NCI-H345 treated with DMSO at 0.1 percent for 48 hours (cell line): ENCODE measurements around the gene TMEM127.
A peak's percentile ranks its signal among the peaks of the same experiment; 100 is the strongest.
"Not testable (repeated sequence)": the region's sequence is repeated elsewhere in the genome, so short reads cannot be mapped to it uniquely, and the experiment has no call there.

Source experiments
- DNase-seq: peaks from one replicate; lab custom pipeline; 2025; ENCODE audit not compliant: unreplicated experiment; lab: John Stamatoyannopoulos, UW

Gene TMEM127

GRCh38 chr2:96265840-96266679 is at the start of gene TMEM127, which contains the start of gene CIAO1:
TSS of gene TMEM127 (minus strand) at chr2:96265997. CDS start at chr2:96265381, 616 bp downstream.
TSS of gene CIAO1 (plus strand) at chr2:96266225. CDS start at chr2:96266351, 126 bp downstream.
- peak; percentile 92 for DNase-seq

- no peak for DNase-seq
Observed at GRCh38 chr2:96315005-96315399, 49.2 kb upstream of the TMEM127 start.

GRCh38 chr2:96308248-96308647 is 42.5 kb upstream of the TMEM127 start:
- DNase-seq: peak; percentile 39

- no peak for DNase-seq
Observed at GRCh38 chr2:96306370-96306769, 40.6 kb upstream of the TMEM127 start.

GRCh38 chr2:96305979-96306308 is 40.1 kb upstream of the TMEM127 start:
- DNase-seq: no peak

- DNase-seq: peak; percentile 73
Observed at GRCh38 chr2:96305091-96305978, 39.5 kb upstream of the TMEM127 start, which contains the start of gene SNRNP200. TSS of gene SNRNP200 (minus strand) at chr2:96305546. CDS start at chr2:96305437, 109 bp downstream.

GRCh38 chr2:96304606-96305005 is 38.8 kb upstream of the TMEM127 start:
- DNase-seq: no peak

- DNase-seq: no peak
Observed at GRCh38 chr2:96301865-96302264, 36.1 kb upstream of the TMEM127 start.

GRCh38 chr2:96296925-96297324 is 31.1 kb upstream of the TMEM127 start:
- no peak for DNase-seq

- not testable (repeated sequence) for DNase-seq
Observed at GRCh38 chr2:96294271-96294670, 28.5 kb upstream of the TMEM127 start.

- no peak for DNase-seq
Observed at GRCh38 chr2:96291751-96292150, 26.0 kb upstream of the TMEM127 start.

GRCh38 chr2:96287273-96287856 is 21.6 kb upstream of the TMEM127 start:
- no peak for DNase-seq

GRCh38 chr2:96276787-96277499 is 11.1 kb upstream of the TMEM127 start:
- no peak for DNase-seq

GRCh38 chr2:96274355-96275056 is 8.7 kb upstream of the TMEM127 start:
- no peak for DNase-seq

- DNase-seq: no peak
Observed at GRCh38 chr2:96273763-96274162, 8.0 kb upstream of the TMEM127 start.

- no peak for DNase-seq
Observed at GRCh38 chr2:96271995-96272394, 6.2 kb upstream of the TMEM127 start.

GRCh38 chr2:96267159-96267971 is 1.6 kb upstream of the TMEM127 start:
- no peak for DNase-seq

GRCh38 chr2:96265349-96265839 is 403 bp downstream of the TMEM127 start:
- no peak for DNase-seq
